OCI-M1 (cell line): ENCODE measurements around the gene DNAJC16.

Experiments used
- DNase-seq: peaks from one replicate; lab custom pipeline; 2025; lab: John Stamatoyannopoulos, UW

The DNAJC16 gene

GRCh38 chr1:15540186-15540585 lies 13.5 kb downstream of the DNAJC16 start:
- no peak for DNase-seq

- no peak for DNase-seq
Observed at GRCh38 chr1:15541231-15541792, 14.7 kb downstream of the DNAJC16 start.

- no peak for DNase-seq
Observed at GRCh38 chr1:15542388-15543250, 16.0 kb downstream of the DNAJC16 start.

GRCh38 chr1:15543251-15543588 lies 16.6 kb downstream of the DNAJC16 start:
- no peak for DNase-seq

GRCh38 chr1:15543589-15544568 lies 17.2 kb downstream of the DNAJC16 start:
- peak; percentile 85 for DNase-seq

GRCh38 chr1:15546641-15547040 lies 20.0 kb downstream of the DNAJC16 start:
- no peak for DNase-seq

GRCh38 chr1:15550573-15550972 lies 23.9 kb downstream of the DNAJC16 start:
- DNase-seq = no peak

GRCh38 chr1:15557008-15557407 lies 30.4 kb downstream of the DNAJC16 start:
- DNase-seq = no peak

- DNase-seq = no peak
Observed at GRCh38 chr1:15557594-15557993, 30.9 kb downstream of the DNAJC16 start.

GRCh38 chr1:15558516-15558915 lies 31.9 kb downstream of the DNAJC16 start:
- no peak for DNase-seq

GRCh38 chr1:15559189-15559810 lies 32.7 kb downstream of the DNAJC16 start:
- no peak for DNase-seq

- DNase-seq = no peak
Observed at GRCh38 chr1:15568387-15569073, 41.9 kb downstream of the DNAJC16 start.

GRCh38 chr1:15570861-15571260 lies 44.2 kb downstream of the DNAJC16 start:
- DNase-seq = no peak

- DNase-seq = no peak
Observed at GRCh38 chr1:15571266-15571665, 44.6 kb downstream of the DNAJC16 start.

GRCh38 chr1:15573477-15573876 lies 46.8 kb downstream of the DNAJC16 start:
- DNase-seq = no peak

- no peak for DNase-seq
Observed at GRCh38 chr1:15574741-15575140, 48.1 kb downstream of the DNAJC16 start.

GRCh38 chr1:15575549-15576150 lies 49.0 kb downstream of the DNAJC16 start:
- DNase-seq = no peak

GRCh38 chr1:15577691-15578090 lies 51.0 kb downstream of the DNAJC16 start:
- no peak for DNase-seq

GRCh38 chr1:15578921-15579682 lies 52.5 kb downstream of the DNAJC16 start:
- DNase-seq = no peak

GRCh38 chr1:15579683-15580047 lies 53.0 kb downstream of the DNAJC16 start:
- no peak for DNase-seq
